GM10266 (cell line): ENCODE measurements around the gene PELI1.
"Not testable (repeated sequence)": the region's sequence is repeated elsewhere in the genome, so short reads cannot be mapped to it uniquely, and the experiment has no call there.

Experiments used
- DNase-seq: peaks from one replicate; pipeline ENCODE4 v3.0.0; 2012; ENCODE audit errors: extremely low spot score
- TF ChIP-seq, protein P1 (sequence below): IDR thresholded peaks from 2 replicates; pipeline ENCODE4 v1.5.1; 2012; ENCODE audit warnings: mild to moderate bottlenecking, low read depth; ENCODE audit not compliant: control insufficient read depth, insufficient read depth; ENCODE audit errors: missing control alignments

The PELI1 gene

DNA sequence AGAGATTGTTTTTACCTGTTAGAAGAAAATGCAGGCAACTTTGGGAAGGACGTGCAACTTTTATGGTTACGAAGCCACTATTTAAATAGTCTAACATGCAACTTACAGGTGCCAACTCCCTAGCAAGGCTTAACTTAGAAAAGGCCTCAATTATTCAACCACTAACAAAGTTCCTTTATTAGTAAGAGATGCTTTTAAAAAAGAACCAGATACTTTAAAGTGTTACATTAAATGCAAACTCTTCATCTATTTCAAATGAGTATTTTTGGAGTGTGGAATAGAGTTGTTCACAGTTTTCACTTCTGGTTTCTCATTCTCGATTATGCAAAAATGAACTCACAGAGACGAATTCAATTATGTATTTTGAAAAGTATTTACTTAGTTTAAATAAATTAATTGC is 51.7 kb downstream of the PELI1 start:
- TF ChIP-seq, protein P1, sequence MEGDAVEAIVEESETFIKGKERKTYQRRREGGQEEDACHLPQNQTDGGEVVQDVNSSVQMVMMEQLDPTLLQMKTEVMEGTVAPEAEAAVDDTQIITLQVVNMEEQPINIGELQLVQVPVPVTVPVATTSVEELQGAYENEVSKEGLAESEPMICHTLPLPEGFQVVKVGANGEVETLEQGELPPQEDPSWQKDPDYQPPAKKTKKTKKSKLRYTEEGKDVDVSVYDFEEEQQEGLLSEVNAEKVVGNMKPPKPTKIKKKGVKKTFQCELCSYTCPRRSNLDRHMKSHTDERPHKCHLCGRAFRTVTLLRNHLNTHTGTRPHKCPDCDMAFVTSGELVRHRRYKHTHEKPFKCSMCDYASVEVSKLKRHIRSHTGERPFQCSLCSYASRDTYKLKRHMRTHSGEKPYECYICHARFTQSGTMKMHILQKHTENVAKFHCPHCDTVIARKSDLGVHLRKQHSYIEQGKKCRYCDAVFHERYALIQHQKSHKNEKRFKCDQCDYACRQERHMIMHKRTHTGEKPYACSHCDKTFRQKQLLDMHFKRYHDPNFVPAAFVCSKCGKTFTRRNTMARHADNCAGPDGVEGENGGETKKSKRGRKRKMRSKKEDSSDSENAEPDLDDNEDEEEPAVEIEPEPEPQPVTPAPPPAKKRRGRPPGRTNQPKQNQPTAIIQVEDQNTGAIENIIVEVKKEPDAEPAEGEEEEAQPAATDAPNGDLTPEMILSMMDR = no peak
- peak; percentile 24 for DNase-seq

DNA sequence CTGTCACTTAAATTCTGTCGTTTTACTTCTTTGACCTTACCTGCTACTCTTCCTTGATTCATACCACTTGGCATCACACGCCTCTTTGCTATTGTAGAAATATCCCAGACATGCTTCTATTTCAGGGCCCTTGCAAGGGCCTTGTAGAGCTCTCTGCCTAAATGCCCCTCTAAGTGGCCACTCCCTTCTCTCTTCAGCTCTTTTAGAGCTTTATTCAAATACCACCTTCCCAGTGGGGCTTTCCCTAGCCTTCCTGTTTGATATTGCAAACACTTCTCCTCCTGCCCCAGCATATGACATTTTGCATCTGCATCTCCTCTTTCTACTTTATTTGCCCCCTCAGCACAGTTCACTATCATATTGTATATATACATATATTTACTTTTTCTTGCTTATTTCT is 54.0 kb downstream of the PELI1 start:
- TF ChIP-seq, protein P1 = no peak
- DNase-seq = no peak

DNA sequence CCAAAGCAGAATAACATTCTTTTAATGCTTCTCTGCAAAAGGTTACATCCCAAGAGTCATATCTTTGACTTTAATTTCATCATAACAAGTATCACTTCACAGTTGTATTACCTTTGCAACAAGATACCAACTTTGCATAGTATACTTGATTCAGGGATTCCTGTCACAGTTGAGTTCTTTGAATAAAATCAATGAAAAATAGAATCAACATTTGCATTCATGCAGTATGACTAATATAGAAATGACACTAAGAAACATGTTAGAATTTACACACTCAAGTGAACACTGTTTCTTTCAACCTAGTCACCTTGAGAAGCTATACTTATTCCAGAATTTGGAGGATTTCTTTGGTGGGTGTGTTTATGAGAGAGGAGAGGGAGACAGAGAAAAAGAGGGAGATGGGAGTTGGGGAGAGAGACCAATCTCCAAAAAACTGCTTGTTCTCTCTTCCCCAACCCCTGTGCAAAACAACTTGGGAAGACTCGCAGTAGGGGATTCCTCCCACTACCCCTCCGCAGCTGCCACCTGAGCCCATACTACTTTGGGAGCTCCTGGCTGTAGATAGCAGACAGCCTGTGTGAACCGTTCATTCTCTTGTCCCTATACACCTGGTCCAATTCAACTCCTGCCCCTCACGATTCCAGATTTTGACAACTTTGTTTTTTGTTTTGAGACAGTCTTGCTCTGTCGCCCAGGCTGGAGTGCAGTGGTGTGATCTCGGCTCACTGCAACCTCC is 57.7 kb downstream of the PELI1 start:
- TF ChIP-seq, protein P1 = no peak
- DNase-seq = no peak

DNA sequence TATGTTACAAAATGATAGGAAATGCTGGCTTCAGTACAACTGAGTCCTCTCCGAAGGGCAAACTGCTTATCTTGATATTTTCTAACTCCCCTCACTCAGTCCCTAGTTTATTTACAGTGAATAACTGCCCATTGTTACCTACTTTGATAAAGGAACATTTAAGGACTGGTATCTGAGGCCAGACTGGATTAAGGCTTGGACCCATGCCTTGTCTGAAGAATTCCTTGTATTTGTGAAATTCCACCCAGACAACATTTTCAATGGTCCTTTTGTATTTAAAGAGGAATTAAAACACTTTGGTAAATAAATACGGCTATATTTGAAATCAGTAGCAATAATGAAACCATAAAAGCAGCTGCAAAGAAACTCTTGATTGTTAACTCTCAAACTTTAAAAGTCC is 58.3 kb downstream of the PELI1 start:
- DNase-seq = no peak
- TF ChIP-seq, protein P1 = no peak

DNA sequence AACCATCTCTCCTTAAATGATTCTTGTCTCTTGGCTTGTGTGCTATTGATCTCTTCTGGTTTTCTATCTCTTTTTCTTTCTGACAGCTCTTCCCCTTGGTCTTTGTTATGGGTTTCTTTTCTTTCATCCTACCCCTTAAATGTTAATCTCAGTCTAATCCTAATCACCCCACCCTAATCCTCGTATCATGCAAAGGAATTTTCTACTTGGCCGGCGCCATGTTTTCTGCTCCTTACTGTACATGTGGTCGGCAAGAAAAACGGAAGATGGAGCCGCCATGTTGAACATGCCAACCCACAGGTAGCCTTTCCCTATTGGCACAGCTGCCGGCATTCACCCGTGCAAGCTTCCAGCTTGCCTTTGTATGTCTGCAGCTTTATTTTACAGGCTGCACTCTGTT is 63.2 kb downstream of the PELI1 start:
- TF ChIP-seq, protein P1 = no peak
- no peak for DNase-seq

DNA sequence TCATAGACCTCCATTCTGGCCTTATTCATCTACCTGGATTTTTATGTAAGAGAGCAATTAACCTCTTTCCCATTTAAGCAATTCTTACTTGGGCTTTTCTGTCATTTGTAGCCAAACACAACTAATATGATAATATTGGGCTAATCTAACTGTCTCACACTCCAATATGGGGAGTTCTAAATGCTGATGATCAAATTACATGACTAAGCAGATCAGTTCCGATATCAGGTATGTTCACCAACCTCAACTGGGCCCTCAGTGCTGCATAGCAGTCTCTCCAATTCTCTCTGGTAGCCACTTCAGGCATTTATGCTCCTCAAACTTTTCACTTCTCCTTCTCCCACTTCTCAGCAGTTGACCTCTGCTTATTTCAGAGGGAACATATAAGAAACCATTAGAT is 64.0 kb downstream of the PELI1 start:
- DNase-seq = no peak
- TF ChIP-seq, protein P1 = no peak

DNA sequence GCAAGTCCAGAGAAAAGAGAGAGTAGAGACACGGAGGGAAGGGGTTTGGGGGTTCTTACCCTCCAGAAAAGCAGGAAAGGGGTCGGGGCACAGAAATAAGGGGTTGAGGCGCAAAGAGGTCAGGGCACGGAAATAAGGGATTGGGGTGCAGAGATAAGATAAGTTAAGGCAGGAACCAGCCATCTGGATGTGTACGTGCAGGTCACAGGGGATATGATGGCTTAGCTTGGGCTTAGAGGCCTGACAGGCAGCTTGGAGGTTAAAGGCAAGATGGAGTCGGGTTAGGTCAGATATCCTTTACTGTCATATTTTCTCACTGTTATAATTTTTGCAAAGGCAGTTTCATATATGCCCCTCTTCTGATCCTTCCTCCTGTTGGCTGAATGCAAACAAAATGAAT is 64.5 kb downstream of the PELI1 start:
- not testable (repeated sequence) for DNase-seq

DNA sequence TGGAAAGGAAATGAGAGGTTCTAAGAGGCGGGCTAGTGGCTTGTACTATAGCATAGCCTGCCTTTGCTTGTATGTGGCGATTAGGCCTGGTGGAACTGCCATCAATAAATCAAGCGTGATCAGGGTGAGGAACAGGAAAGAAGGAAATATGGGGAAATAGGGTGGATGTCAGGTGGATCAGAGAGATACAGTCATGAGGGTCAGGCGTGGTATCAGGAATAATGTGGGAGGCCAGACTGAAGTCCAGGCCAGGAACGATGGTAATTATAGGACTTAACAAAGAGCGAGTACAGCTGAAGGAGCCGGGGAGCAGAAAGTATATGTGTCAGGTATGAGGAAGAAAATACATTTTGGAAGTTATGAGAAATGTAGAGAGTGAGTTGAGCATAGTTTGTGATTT is 67.4 kb downstream of the PELI1 start:
- not testable (repeated sequence) for DNase-seq

DNA sequence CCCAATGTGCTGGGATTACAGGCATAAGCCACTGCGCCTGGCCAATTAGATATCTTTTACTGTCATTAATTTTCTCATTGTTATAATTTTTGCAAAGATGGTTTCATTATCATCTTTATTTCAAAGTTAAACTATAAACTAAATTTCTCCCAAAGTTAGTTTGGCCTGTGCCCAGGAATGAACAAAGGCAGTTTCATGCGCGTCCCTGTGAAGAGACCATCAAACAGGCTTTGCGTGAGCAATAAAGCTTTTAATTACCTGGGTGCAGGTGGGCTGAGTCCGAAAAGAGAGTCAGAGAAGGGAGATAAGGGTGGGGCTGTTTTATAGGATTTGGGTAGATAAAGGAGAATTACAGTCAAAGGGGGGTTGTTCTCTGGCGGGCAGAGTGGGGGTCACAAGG is 69.6 kb downstream of the PELI1 start:
- not testable (repeated sequence) for DNase-seq
